Left colon (tissue), 2 donors: Measurements from ENCODE around the gene TMSB10. TPM values are rescaled to one million over a fixed set of nuclear protein-coding genes. Genes with fewer than 3 reads are reported as not detected.
"Not testable (repeated sequence)": the region's sequence is repeated elsewhere in the genome, so short reads cannot be mapped to it uniquely, and the experiment has no call there.

ENCODE experiments used
- ATAC-seq: fragments of 200-7000 bp; cut with Tn5 transposase; one replicate; pipeline ENCODE4 v1.9.1; 2020; ENCODE audit warnings: mild to moderate bottlenecking, moderate library complexity
- DNase-seq, 2 donors: peaks; one replicate each; pipeline ENCODE4 v3.0.0-alpha.2; 2020
- intact Hi-C, 2 donors: fragments of 100-400 bp; cut with DNase I in 1 of 2; cut with micrococcal nuclease in 1 of 2; formaldehyde crosslinking; loops; one replicate each; pipeline versions ENCODE4 v1.11.2 to v1.14.0; 2022; cut with DNase I, micrococcal nuclease
- total RNA-seq, 2 donors: library from RNA; stranded (reverse); fragmentation: NEBNext Ultra II Directional; extraction: Animal tissue kit (Norgen Biotek cat#: 25700); gene quantifications; one replicate each; pipeline ENCODE4 v1.2.1, GENCODE V29; 2021
- donor health status: DM: no; HTN: no; CAD: no.
- donor health status: DM: yes; HTN: yes; CAD: no.

TMSB10 gene
- total RNA-seq, 2 donors from 2014 or later = 1,780 to 2,331 TPM

DNA sequence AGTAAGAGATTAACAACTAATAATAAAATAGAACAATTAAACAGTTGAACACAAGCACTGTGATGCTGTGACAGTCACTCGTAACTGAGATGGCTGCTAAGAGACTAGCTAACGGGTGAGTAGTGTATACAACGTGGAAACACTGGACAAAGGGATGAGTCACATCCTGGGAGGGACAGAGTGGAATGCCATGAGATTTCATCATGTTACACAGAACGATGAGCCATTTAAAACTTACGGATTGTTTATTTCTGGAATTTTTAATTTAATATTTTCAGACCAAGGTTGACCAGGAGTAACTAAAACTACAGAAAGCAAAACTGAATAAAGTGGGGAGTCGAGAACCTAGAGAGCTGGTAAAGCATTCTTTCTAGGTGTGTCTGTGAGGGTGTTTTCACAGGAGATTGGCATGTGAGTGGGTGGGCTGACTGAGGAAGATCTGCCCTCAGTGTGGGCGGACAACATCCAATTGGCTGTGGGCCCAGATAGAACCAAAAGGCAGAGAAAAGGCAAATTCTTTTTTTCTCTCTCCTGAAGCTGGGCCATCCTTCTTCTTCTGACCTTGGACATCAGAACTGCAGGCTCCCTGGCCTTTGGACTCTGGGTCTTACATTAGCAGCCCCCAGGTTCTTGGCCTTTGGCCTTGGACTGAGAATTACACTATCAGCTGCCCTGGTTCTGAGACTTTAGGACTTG lies 14.6 kb downstream of the TMSB10 start:
- intact Hi-C loops = no loop called here
- ATAC-seq = peak; percentile 69
- DNase-seq = no peak

DNA sequence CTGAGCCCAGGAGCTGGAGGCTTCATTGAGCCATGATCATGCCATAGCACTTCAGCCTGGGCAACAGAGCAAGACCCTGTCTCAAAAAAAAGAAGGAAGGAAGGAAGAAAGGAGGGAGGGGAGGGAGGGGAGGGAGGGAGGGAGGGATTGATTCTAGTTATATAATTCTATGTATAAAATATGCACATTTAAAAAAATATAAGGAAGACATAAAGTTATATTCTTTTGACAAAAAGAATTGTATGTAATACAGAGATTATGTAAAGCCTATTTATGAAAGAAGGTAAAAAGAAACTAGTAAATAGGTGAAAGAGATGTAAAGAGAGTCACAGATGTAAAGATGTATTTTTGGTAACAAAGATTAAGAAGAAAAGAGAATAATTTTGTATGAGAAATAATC lies 17.6 kb downstream of the TMSB10 start:
- DNase-seq = no peak
- ATAC-seq = no peak
- intact Hi-C loops = no loop called here

DNA sequence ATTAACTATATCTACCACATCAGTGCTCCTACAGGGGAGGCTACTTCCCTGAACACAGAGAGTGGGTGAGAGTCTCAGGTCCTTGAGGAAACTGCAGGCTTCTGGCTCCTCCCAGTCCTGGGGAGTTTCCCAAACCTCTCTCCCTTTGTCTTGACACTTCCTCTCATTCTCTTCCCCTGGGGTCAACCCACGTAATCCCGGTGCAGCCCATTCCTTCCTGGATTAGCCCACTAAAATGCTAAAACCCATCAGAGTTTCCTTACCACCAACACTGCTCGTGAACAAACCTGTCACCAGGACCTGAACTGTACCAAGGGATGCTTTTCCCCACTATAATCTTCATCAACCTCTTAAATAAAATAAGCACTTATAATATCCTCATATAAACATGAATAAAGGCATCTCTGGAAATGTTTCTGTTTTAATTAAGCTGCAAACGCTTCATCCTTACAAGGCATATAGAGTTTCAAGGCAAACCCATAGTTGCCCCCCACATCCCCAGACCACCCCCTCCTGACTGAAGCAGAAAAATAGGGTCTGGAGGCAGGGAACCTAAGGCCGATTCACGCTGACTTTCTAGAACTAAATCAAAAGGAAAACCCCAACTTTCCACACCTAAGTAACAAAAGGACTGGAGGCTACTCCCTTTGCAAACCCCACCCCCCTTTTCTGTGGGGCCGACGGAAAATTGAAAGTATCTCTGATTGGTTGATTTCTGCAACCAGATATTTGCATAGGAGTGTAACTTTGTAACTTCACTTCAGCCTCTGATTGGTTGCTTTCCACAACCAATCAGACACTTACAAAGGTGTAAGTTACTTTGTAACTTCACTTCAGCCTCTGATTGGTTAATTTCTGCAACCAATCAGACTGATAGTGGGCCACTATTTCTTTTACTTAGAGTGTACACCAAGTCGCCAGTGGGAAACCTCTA lies 19.0 kb downstream of the TMSB10 start:
- intact Hi-C loops = loop anchor here in 1 of 2 donors (5.0 kb wide), 1 partner anchor 427 kb away; no protein-coding TSS in a partner anchor
- ATAC-seq (peak; percentile 41), DNase-seq (peak in 1 of 2 donors; percentile 73)

DNA sequence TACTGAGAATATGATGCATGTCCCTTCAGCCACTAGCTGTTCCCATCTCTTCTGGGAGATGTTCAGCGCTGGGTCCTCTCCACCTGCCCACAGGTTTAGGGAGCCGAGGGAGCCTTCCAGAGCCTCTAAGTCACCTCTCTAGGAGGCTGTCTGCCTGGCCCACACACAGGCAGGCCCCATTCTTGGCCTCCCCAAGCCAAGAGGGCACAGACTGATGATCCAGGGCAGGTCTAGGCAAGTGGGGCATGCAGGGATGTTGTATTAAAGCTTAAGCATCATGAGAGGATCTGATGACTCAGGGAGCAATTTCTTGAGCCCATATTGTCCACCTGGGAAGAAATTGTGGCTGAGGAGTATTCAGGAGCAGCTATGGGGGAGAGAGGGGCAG lies 19.9 kb downstream of the TMSB10 start:
- DNase-seq (no peak), ATAC-seq (no peak)
- intact Hi-C loops = loop anchor here in 1 of 2 donors (5.0 kb wide), 1 partner anchor 428 kb away; no protein-coding TSS in a partner anchor

DNA sequence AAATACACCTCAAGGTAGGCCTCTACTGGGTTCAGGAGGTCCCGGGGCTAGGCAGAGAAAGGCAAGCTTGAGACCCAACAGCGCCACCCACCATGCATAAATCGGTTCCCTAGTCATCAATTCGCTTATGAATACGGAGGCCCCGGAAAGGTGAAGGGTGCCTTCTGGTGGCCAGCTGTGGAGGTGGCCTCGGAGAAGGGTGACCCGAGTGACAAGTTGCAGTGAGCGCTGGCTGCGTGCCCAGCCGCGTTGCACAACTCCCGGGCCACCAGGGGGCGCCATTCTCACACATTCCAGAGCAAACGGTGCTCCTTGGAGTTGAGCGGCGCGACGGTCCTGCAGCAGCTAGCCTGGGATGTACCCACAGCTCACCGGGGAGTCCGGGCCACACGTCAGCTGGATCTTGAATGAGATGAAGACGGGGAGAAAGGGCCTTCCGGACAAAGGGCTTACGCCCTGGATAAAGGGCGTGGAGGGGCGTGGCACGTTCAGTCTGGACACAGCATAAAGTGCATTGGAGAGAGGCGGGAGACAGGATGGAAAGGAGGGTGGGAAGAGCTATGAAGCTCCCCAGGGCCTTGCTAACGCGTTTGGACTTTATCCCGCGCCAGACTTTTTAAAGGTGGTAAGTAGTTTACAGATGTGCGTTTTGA lies 20.4 kb downstream of the TMSB10 start:
- ATAC-seq (peak; percentile 80), DNase-seq (peak; percentile 95 to 99)
- intact Hi-C loops = loop anchor here in 1 of 2 donors (5.0 kb wide), 1 partner anchor 429 kb away; no protein-coding TSS in a partner anchor

DNA sequence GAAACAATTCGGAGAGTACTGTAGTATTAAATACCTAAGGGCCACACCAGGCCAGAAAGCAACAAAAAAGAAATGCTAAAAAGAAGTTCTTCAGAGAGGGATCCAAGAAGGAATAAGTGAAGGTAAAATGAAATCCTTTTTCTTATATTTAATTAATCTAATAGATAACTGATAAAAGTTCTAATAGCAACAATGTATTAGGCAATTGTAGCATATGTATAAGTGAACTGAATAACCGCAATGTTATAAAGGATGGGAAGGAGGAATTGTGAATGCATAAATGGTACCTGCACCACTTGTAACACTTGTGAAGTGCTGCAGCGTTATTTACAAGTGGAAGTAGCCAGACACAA lies 21.8 kb downstream of the TMSB10 start:
- DNase-seq = no peak
- ATAC-seq = no peak

DNA sequence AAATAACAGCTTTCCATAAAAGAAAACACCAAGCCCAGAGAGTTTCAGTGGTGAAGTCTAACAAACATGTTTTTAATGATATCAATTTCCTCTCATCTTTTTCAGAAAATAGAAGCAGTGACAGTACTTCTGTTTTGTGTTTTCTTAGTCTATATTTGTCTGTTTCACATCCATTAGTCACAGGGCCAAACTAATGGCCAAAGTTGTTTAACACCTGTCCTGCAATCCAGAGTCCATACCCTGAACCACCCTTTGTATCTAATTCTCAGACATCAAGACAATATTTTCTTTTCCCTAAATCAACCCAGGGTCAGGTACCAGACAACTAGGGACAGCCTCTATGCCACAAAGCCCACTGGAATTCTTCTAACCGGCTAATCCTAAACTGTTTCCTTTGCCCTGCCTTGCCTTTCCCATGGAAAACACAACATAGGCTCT lies 25.9 kb downstream of the TMSB10 start:
- DNase-seq (no peak), ATAC-seq (no peak)
- intact Hi-C loops = no loop called here

More for the DNA sequence above, 21.8 kb downstream of the TMSB10 start:
- intact Hi-C loops = loop anchor here in 1 of 2 donors (5.0 kb wide), 1 partner anchor 430 kb away; no protein-coding TSS in a partner anchor

DNA sequence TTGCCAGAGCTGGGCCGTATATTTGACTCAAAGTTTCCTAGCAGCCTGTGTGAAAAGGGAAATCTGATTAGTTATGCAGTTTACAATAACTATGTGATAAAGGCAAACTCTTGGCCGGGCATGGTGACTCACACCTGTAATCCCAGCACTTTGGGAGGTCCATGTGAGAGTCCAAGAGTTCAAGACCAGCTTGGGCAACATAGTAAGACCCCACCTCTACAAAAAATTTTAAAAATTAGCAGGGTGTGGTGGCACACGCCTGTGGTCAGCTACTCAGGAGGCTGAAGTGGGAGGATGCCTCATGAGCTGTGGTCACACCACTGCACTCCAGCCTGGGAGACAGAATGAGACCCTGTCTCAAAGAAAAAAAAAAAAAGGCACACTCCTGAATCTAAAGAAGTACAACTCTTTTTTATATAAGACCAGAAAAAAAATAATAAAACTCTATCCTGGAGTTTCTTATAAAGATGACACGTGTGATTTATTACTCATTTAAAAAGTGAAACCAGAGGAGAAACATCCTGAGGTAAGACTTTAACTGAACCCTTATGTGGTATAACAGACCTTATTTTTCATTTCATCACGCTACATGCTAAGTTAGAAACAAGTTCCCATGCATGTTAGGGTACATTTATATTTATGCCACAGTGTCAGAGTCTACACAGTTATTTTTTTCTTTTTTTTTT lies 32.9 kb downstream of the TMSB10 start:
- intact Hi-C loops = no loop called here
- DNase-seq = no peak
- ATAC-seq = peak; percentile 40

DNA sequence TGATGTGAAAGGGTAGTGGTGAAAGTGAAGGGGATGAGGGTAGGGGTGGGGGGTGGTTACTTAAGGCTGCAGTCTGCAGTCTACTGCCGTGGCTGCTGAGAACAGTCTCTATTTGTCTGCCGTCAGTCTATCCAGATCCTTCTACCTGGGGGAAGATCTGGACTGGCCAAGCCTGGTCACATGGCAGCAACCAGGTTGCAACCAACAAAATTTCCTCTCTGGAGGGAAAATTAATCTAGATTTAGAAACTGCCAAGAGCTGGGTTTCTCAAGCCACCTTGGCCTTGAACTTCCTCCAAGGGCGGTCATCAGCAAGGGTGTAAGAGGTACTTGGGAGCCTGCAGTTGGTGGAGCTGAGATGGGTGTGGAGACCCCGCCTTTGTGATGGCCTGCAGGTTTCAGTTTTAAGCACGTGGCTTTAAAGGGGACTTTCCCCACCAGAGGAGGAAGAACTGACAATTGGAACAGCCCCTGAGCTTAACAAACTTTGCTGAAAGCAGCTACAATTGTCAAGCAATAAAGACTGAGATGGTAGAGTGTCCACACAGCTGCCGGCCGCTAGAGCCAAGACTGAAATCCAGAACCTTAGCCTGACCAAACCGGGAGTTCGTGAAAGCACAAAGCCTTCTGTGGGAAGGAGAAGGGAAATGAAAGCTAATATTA lies 34.1 kb downstream of the TMSB10 start:
- DNase-seq (peak; percentile 64 to 85), ATAC-seq (peak; percentile 83)
- intact Hi-C loops = no loop called here

DNA sequence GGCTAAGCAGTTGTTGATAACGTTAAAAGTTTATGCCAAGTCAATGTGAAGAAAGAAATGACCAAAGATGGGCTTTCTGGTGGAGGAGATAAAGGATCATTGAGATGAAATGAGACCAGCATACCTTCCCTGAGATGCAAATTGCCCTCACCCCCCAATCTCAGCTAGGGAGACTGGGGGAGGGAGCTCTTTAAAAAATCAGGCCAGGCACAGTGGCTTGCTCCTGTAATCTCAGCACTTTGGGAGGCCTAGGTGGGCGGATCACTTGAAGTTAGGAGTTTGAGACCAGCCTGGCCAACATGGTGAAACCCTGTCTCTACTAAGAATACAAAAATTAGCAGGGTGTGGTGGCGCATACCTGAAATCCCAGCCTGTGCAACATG lies 34.6 kb downstream of the TMSB10 start:
- no peak for DNase-seq
- intact Hi-C loops = no loop called here
- ATAC-seq = no peak

DNA sequence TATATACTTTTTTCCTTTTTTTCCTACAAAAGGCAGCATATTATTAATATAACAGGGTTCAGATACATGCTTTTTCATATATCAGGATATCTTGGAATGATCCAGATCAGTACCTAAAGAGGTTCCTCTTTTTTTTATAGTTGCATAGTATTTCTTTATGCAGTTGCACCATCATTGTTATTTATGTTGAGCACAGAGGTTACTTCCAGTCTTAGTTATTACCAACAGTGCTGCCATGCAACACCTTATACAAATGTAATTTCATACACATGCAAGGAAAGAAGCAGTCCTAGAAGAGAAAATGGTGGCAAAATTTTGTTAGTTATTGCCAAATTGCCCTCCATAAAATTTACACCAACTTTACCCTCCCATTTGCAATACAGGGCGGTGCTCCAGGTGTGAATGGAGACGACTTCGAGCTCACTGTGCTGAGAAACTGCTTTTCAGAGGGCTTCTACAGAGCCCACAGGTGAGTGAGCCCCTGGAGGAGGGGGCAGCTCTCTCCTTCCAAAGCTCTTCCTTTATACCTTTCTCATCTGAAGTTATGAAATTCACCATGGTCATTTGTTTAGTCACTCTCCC lies 35.5 kb downstream of the TMSB10 start:
- intact Hi-C loops = no loop called here
- DNase-seq (no peak), ATAC-seq (peak; percentile 50)

DNA sequence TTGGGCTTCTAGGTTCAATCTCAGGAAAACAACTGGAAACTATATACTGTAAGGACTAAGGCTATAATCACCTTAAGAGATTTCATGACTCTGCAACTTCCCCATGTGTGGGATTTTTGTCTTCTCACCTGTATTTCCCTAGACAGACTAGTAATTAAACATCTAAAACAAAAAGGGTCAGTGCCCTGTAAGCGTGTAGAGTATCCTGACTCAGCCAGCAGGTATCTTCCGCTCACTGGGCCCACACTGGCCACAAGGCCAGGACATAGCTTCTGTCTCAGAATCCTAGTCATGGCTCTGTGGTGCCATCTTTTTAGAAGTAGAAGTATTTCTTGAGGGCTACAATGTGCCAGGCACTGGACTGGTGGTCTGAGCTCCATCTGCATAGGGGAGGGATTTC lies 36.7 kb downstream of the TMSB10 start:
- no peak for DNase-seq
- intact Hi-C loops = no loop called here
- ATAC-seq = no peak

DNA sequence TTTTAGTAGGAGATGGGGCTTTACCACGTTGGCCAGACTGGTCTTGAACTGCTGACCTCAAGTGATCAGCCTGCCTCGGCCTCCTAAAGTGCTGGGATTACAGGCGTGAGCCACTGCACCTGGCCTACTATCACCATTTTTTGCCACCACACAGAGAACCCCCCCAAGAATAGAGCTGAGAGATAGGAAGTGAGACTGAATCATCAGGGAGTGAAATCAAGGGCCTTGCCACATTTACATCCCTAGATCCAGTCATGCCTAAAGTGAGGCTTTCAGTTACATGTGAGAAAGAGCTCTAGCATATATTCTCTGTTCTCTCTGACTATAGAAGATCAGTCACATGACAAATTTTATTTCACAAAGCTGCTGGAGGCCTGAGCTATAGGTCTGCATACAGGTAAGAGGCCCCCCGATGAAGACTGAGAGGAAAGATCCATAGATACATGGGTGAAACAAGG lies 37.5 kb downstream of the TMSB10 start:
- DNase-seq (no peak), ATAC-seq (no peak)
- intact Hi-C loops = no loop called here

DNA sequence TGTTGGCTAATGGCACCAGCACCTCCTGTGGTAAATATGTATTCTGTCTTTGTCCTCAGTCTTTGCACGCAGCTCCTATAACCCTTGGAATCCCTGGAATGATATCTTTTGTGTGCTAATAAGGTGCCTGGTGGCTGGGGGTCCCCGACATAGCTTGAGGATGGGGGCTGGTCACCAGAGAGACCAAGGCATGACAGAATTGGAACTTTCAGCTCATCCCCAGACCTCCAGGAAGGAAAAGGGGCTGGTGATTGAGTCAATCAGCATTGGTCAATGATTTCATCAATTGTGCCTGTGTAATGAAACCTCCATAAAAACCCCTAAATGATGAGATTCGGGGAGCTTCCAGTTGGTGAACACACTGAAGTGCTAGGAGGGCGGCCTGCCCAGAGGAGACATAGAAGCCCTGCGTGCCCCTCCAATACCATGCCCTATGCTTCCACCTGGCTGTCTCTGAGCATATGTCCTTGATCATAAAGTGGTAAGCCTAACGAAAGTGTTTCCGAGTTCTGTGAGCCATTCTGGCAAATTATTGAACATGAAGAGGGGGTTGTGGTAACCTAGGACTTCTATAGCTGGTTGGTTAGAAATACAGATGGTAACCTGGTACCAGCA lies 38.9 kb downstream of the TMSB10 start:
- ATAC-seq = no peak
- DNase-seq = no peak
- intact Hi-C loops = no loop called here

DNA sequence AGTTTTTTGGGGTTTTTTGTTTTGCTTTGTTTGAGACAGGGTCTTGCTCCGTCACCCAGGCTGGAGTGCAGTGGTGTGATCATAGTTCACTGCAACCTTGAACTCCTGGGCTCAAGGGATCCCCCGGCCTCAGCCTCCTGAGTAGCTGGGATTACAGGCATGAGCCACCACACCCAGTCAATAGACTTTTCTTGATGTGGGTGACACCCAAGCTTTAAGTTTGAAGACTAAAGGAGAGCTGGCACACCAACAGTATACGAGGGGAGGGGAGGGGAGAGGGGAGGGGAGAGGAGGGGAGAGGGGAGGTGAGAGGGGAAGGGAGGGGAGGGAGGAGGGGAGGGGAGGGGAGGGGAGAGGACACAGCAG lies 40.4 kb downstream of the TMSB10 start:
- intact Hi-C loops = not testable (repeated sequence)
- peak; percentile 48 to 65 for DNase-seq
- peak; percentile 73 for ATAC-seq

DNA sequence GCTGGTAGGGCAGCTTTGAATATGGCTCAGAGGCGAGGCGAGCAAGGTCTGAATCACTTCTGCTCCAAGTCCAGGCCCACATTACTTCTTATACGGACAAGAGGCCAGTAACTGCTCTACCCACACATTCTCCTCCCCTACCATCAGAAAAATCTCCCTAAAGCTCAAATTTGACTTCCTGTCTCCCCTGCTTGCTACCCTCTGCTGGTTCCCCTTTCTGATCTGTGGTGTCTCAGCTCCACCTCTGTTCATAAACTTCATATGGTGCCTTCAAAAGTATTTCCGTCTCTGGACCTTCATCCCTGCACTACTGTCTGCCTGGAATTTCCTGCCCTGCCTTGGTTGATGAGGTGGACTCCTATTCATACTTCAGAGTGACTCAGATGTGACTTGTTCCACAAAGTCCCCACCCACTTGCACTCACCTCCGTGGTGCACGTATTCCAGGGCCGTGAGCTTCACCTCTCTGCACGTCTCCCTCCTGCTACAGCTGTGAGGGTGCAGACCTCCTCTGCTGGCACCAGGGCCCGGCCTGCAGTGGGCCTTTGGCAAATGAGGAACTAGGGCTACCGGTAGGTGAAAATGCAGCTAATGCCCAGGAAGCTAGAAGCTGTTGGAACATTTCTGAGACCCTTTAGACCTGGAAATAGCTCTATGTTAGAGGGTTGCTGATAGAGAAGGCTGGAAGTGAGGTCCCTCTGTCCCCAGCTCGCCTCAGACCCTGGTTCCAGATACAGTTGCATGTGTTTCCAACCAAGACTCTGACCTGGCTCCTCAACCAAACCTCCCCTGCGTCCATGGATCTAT lies 41.0 kb downstream of the TMSB10 start:
- ATAC-seq = peak; percentile 91
- DNase-seq = peak; percentile 69 to 85
- intact Hi-C loops = no loop called here
